ENCODE results near the gene REXO5. TPM values are rescaled to one million over a fixed set of nuclear protein-coding genes. Genes with fewer than 3 reads are reported as not detected.

The REXO5 gene
- total RNA-seq, 4 donors from 2014 or later, result 3.5 to 9.1 (median 3.9) TPM

DNA sequence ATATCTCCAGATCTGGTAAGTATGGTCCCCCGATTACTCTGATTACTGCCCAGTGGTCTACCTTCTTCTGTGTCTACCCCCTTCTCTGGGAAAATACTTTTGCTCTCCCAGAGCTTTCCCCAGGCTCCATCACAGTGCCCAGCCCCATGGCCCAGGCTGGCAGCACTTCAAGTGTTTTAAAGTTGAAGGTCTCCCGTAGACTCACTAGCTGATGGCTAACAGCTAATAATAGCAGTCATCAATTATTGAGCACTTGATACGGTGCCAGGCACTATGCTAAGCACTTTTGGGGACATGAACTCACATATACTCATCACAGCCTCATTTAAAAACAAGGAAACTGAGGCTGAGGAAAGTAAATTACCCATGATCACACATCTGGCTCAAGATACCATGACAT lies 60.5 kb downstream of the REXO5 start:
- TF ChIP-seq POLR2AphosphoS5 (IDR thresholded peaks at IDR 0.05), result no peak
- TF ChIP-seq, protein P1, sequence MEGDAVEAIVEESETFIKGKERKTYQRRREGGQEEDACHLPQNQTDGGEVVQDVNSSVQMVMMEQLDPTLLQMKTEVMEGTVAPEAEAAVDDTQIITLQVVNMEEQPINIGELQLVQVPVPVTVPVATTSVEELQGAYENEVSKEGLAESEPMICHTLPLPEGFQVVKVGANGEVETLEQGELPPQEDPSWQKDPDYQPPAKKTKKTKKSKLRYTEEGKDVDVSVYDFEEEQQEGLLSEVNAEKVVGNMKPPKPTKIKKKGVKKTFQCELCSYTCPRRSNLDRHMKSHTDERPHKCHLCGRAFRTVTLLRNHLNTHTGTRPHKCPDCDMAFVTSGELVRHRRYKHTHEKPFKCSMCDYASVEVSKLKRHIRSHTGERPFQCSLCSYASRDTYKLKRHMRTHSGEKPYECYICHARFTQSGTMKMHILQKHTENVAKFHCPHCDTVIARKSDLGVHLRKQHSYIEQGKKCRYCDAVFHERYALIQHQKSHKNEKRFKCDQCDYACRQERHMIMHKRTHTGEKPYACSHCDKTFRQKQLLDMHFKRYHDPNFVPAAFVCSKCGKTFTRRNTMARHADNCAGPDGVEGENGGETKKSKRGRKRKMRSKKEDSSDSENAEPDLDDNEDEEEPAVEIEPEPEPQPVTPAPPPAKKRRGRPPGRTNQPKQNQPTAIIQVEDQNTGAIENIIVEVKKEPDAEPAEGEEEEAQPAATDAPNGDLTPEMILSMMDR (IDR thresholded peaks at IDR 0.05), result no peak
- no peak for TF ChIP-seq EP300 (IDR thresholded peaks at IDR 0.05)
- no peak for TF ChIP-seq POLR2A (IDR thresholded peaks at IDR 0.05)
- no peaks in the 10 kb centered on the region for H3K27me3 ChIP-seq
- H3K4me1 ChIP-seq, result peaks cover 73% of the 10 kb centered on the region
- no peaks in the 10 kb centered on the region for H3K9me3 ChIP-seq
- no peak overlapping the region for H3K4me3 ChIP-seq
- H3K27ac ChIP-seq, result peak overlapping the region; percentile 83
- H3K36me3 ChIP-seq, result peaks cover 6% of the 10 kb centered on the region
- DNase-seq (ENCODE audit: low spot score in 2 of 2), result no peak
- 52% methylated on average over 3 of the region's 3 CpGs for WGBS

DNA sequence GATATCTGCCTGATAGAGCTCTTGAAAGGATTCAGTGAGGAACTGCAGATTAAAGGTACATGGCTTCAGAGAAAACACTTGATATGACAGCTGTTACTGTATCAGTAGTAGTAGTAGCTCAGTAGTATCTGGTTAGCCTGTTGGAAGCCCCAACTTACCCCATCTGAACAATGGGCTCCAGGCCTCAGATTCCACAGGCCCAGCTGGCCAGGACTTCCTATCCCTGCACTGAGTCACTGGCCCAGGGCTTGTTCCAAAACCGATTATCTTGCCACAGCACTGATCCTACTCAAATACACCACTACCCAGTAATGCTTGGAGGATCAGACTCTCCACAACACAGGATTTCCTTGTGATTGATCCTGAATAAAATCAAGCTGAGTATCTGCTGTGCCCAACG lies 61.3 kb downstream of the REXO5 start:
- Histone ChIP-seq H3K4me1 (peaks cover 73% of the 10 kb centered on the region), H3K9me3 (no peaks in the 10 kb centered on the region), H3K27ac (no peak overlapping the region), H3K27me3 (no peaks in the 10 kb centered on the region), H3K36me3 (no peaks in the 10 kb centered on the region), H3K4me3 (no peak overlapping the region)
- no peak for DNase-seq (ENCODE audit: low spot score in 2 of 2)
- no peak for TF ChIP-seq POLR2AphosphoS5 (IDR thresholded peaks at IDR 0.05)
- no peak for TF ChIP-seq EP300 (IDR thresholded peaks at IDR 0.05)
- TF ChIP-seq POLR2A (IDR thresholded peaks at IDR 0.05), result no peak
- TF ChIP-seq, protein P1 (IDR thresholded peaks at IDR 0.05), result no peak
- 32% methylated on average over 2 of the region's 2 CpGs for WGBS

DNA sequence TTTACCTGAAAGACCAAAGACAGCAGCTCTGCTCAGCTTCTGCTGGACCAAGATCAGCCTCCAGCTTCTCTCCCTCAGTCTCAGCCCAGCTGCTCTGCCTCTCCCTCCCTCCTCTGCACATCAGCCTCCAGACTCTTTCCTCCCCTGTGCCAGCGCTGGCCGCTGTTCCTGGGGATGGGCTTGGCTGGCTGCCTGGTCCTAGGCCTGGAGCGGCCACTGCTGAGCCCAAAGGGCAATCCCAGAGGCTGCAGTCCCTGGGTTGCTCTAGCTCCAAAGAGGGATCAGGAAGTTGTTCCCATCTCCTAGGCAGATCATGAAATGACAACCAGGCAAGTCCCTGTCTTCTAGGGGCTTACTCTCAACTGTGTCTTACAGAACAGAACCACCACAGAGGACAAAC lies 62.6 kb downstream of the REXO5 start:
- Histone ChIP-seq H3K4me1 (peaks cover 80% of the 10 kb centered on the region), H3K27me3 (no peaks in the 10 kb centered on the region), H3K36me3 (no peaks in the 10 kb centered on the region), H3K27ac (peak overlapping the region; percentile 74), H3K4me3 (no peak overlapping the region), H3K9me3 (no peaks in the 10 kb centered on the region)
- DNase-seq (ENCODE audit: low spot score in 2 of 2), result peak; percentile 85 to 91
- WGBS, result 20% methylated on average over 3 of the region's 3 CpGs
- no peak for TF ChIP-seq POLR2A (IDR thresholded peaks at IDR 0.05)
- no peak for TF ChIP-seq EP300 (IDR thresholded peaks at IDR 0.05)
- TF ChIP-seq POLR2AphosphoS5 (IDR thresholded peaks at IDR 0.05), result peak in 1 of 3 donors; percentile 19
- TF ChIP-seq, protein P1 (IDR thresholded peaks at IDR 0.05), result no peak

DNA sequence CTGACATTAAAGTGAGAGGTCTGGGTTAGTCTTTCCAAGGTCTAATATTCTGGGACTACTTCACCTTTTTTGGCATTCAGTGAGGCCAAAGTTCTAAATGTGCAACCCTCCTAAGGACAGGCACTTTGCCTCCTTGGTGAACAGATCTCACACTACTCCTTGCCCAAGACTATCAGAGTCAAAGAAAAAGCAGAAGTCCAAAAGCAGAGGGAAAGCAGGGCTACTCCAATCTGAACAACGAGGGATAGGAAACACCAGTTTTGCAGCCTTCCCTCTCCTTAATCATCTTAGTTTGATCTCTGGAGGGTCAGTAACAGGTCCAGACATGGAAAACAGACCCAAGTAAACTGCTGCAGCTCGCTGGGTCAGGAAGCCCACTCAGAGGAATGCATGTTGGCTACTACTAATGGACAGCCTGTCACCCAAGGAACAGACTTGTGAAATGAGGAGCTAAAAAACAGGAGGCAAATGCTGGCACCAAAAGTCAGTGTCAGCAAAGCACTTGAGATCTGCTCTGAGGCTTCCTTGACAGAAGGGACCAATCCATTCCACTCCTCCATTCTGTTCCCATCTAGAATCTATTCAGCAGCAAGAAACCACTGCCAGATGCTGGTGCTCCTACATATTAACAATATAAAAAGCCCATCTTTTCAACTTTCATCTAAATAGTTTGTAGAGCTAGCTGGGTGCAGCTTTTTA lies 63.9 kb downstream of the REXO5 start:
- Histone ChIP-seq H3K27ac (peak overlapping the region; percentile 74), H3K27me3 (no peaks in the 10 kb centered on the region), H3K4me3 (no peak overlapping the region), H3K36me3 (no peaks in the 10 kb centered on the region), H3K4me1 (peaks cover 86% of the 10 kb centered on the region), H3K9me3 (no peaks in the 10 kb centered on the region)
- TF ChIP-seq POLR2A (IDR thresholded peaks at IDR 0.05), result no peak
- TF ChIP-seq EP300 (IDR thresholded peaks at IDR 0.05), result no peak
- TF ChIP-seq, protein P1 (IDR thresholded peaks at IDR 0.05), result no peak
- TF ChIP-seq POLR2AphosphoS5 (IDR thresholded peaks at IDR 0.05), result no peak
- DNase-seq (ENCODE audit: low spot score in 2 of 2), result no peak
- 45% methylated on average over 2 of the region's 2 CpGs for WGBS

DNA sequence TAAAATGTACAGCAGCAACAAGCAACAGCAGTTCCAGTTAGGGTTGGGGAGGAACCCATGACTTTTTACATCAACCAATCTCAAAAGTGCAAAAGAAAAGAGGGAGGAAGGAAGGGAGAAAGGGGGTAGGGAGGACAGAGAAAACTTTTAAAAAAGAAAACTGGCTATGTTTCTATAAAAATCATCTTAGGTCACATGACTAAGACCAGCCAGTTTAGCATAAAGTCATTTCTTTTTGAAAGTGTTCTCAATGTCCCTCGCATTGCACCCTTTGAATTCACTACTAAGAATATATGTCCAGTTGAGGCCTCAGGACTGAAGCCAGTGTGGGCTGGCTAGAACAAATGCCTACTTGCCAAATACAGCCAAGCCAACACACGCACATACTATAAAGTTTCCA lies 64.9 kb downstream of the REXO5 start:
- H3K4me3 ChIP-seq, result no peak overlapping the region
- 51% methylated on average over 2 of the region's 2 CpGs for WGBS
- DNase-seq (ENCODE audit: low spot score in 2 of 2), result no peak
- H3K4me1 ChIP-seq, result peaks cover 81% of the 10 kb centered on the region
- H3K27ac ChIP-seq, result peak overlapping the region; percentile 74
- TF ChIP-seq, protein P1 (IDR thresholded peaks at IDR 0.05), result no peak
- TF ChIP-seq EP300 (IDR thresholded peaks at IDR 0.05) (no peak), POLR2A (IDR thresholded peaks at IDR 0.05) (no peak), POLR2AphosphoS5 (IDR thresholded peaks at IDR 0.05) (no peak)
- H3K27me3 ChIP-seq, result no peaks in the 10 kb centered on the region
- no peaks in the 10 kb centered on the region for H3K9me3 ChIP-seq
- no peaks in the 10 kb centered on the region for H3K36me3 ChIP-seq
